ENCODE data around the gene FAM13A.

DNA sequence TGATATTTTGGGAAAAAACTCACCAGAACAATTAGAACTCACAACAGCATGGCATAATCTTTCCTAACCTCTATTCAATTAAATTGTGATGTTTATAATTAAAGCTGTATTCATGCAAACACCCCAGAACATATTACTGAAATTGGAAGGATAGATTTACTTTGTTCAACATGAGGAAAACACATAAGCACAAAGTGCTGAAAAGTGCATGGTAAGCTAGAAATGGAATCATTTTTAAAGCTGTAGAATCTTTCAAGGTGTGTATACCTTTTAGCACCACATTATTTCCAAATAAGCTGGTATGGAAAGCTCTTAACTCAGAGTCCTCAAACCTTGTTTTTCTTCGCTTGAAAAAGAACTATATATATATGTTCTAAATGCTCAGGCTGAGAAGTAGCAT lies 268.6 kb downstream of the FAM13A start:
- TF ChIP-seq, protein P1, sequence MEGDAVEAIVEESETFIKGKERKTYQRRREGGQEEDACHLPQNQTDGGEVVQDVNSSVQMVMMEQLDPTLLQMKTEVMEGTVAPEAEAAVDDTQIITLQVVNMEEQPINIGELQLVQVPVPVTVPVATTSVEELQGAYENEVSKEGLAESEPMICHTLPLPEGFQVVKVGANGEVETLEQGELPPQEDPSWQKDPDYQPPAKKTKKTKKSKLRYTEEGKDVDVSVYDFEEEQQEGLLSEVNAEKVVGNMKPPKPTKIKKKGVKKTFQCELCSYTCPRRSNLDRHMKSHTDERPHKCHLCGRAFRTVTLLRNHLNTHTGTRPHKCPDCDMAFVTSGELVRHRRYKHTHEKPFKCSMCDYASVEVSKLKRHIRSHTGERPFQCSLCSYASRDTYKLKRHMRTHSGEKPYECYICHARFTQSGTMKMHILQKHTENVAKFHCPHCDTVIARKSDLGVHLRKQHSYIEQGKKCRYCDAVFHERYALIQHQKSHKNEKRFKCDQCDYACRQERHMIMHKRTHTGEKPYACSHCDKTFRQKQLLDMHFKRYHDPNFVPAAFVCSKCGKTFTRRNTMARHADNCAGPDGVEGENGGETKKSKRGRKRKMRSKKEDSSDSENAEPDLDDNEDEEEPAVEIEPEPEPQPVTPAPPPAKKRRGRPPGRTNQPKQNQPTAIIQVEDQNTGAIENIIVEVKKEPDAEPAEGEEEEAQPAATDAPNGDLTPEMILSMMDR (conservative IDR thresholded peaks at IDR 0.05), result no peak
- TF ChIP-seq EZH2 (IDR thresholded peaks at IDR 0.05; ENCODE audit: low read depth), result no peak

Data from PC-9 (cell line).